NT2/D1 (cell line): ENCODE data around the gene SSMEM1.

Source experiments
- SUZ12 ChIP-seq: IDR thresholded peaks from 2 replicates; pipeline ENCODE4 v1.6.1; 2011; ENCODE audit not compliant: insufficient read length, insufficient read depth; ENCODE audit errors: extremely low read depth
- YY1 ChIP-seq: IDR thresholded peaks from 2 replicates; pipeline ENCODE4 v1.6.1; 2011; ENCODE audit not compliant: insufficient read length, insufficient read depth
- ZNF274 ChIP-seq: IDR thresholded peaks from 2 replicates; pipeline ENCODE4 v1.6.1; 2011; ENCODE audit warnings: mild to moderate bottlenecking, low read depth, low read length

DNA sequence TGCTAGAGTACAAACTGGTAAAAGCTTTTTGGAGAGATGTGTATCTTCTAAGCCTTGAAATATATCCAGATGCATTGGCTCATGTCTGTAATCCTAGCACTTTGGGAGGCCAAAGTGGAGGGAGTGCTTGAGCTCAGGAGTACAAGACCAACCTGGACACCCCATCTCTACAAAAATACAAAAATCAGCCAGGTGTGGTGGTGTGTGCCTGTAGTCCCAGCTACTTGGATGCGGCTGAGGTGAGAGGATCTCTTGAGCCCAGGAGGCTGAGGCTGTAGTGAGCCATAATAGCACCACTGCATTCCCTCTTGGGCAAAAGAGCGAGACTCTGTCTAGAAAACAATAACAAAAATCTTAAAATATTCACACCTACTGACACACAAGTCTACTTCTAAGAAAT, 28.0 kb upstream of the SSMEM1 start:
- TF ChIP-seq SUZ12 = no peak
- no peak for TF ChIP-seq YY1
- no peak for TF ChIP-seq ZNF274
